Subcutaneous adipose tissue (tissue), 4 donors: ENCODE data around the gene WNT8B. TPM values are rescaled to one million over a fixed set of nuclear protein-coding genes. Genes with fewer than 3 reads are reported as not detected.

Experiments used
- total RNA-seq, 4 donors: library from RNA; depleted of rRNA; stranded (reverse); fragments of >200 nt; gene quantifications; one replicate each; pipeline ENCODE4 v1.1.0, GENCODE V29; 2016
- TF ChIP-seq, protein P1 (sequence below): fragments of 450-650 bp; IDR thresholded peaks from one replicate; pipeline ENCODE4 v1.5.1; 2016; ENCODE audit warnings: low read depth, mild to moderate bottlenecking, control low read depth, antibody characterized with exemption, moderate library complexity

WNT8B gene
- total RNA-seq, 4 donors from 2014 or later = not detected

- TF ChIP-seq, protein P1, sequence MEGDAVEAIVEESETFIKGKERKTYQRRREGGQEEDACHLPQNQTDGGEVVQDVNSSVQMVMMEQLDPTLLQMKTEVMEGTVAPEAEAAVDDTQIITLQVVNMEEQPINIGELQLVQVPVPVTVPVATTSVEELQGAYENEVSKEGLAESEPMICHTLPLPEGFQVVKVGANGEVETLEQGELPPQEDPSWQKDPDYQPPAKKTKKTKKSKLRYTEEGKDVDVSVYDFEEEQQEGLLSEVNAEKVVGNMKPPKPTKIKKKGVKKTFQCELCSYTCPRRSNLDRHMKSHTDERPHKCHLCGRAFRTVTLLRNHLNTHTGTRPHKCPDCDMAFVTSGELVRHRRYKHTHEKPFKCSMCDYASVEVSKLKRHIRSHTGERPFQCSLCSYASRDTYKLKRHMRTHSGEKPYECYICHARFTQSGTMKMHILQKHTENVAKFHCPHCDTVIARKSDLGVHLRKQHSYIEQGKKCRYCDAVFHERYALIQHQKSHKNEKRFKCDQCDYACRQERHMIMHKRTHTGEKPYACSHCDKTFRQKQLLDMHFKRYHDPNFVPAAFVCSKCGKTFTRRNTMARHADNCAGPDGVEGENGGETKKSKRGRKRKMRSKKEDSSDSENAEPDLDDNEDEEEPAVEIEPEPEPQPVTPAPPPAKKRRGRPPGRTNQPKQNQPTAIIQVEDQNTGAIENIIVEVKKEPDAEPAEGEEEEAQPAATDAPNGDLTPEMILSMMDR = no peak
Measured at GRCh38 chr10:100528921-100529474, 66.2 kb downstream of the WNT8B start.

- TF ChIP-seq, protein P1 = no peak
Measured at GRCh38 chr10:100529475-100530298, 66.9 kb downstream of the WNT8B start, which contains the start of gene NDUFB8. NDUFB8 (minus strand) TSS chr10:100529871; CDS start chr10:100529851, 20 bp downstream.

DNA sequence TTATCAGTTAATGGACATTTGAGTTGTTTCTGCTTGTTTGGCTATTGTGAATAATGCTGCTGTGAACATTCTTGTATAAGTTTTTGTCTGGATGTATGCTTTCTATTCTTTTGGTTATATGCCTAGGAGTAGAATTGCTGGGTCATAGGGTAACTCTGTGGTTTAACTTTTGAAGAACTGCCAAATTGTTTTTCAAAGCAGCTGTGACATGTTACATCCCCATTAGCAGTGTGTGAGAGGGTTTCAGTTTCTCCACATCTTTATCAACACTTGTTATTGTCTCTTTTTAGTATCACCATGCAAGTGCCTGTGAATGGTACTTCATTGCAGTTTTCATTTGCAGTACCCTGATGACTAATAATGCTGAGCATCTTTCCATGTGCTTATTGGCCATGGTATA, 69.0 kb downstream of the WNT8B start:
- TF ChIP-seq, protein P1 = no peak

Other genes starting within 250 kb of the WNT8B start
- gene CHUK, start 233.4 kb upstream of the WNT8B start, total RNA-seq = 10 to 100 TPM; 22.0 to 36.5 (median 22.6) TPM
- gene CWF19L1, start 195.4 kb upstream of the WNT8B start, total RNA-seq = 10 to 100 TPM; 12.6 to 23.0 (median 17.0) TPM
- gene BLOC1S2, start 176.3 kb upstream of the WNT8B start, total RNA-seq = 10 to 100 TPM; 11.3 to 52.9 (median 38.6) TPM
- 1 to 10 TPM in 1 of 4 donors, not detected in 3; 1.2 TPM for gene PKD2L1, start 132.8 kb upstream of the WNT8B start, total RNA-seq
- gene SCD, start 115.8 kb upstream of the WNT8B start, total RNA-seq = 1,000 to 10,000 TPM in 2 of 4 donors, 100 to 1,000 TPM in 2; 226 to 2,147 (median 965) TPM
- 10 to 100 TPM in 1 of 4 donors, 1 to 10 TPM in 3; 6.8 to 14.3 (median 9.4) TPM for gene SEC31B, start 56.9 kb downstream of the WNT8B start, total RNA-seq
- 100 to 1,000 TPM in 3 of 4 donors, 10 to 100 TPM in 1; 84.9 to 176 (median 135) TPM for gene NDUFB8, start 66.9 kb downstream of the WNT8B start, total RNA-seq
- 10 to 100 TPM; 11.0 to 23.2 (median 18.1) TPM for gene HIF1AN, start 72.9 kb downstream of the WNT8B start, total RNA-seq